Smooth muscle cell (in vitro differentiated cells): Measurements from ENCODE around the gene PGM1. TPM values are rescaled to one million over a fixed set of nuclear protein-coding genes. Genes with fewer than 3 reads are reported as not detected.
"Not testable (repeated sequence)": the region's sequence is repeated elsewhere in the genome, so short reads cannot be mapped to it uniquely, and the experiment has no call there.

Experiments
- DNase-seq: peaks from one replicate; lab custom pipeline; 2025; ENCODE audit not compliant: unreplicated experiment; lab: John Stamatoyannopoulos, UW
- H2AFZ ChIP-seq: fragments of 200-600 bp; sonication (generic); 2 replicates; pipeline ENCODE4 v1.6.0; 2016; ENCODE audit warnings: antibody characterized with exemption, low read depth, mild to moderate bottlenecking
- H3F3A ChIP-seq: fragments of 200-600 bp; sonication (generic); 2 replicates; pipeline ENCODE4 v1.6.0; 2017; ENCODE audit warnings: antibody characterized with exemption, low read depth
- H3K27ac ChIP-seq: fragments of 200-600 bp; sonication (generic); 2 replicates; pipeline ENCODE4 v1.5.1; 2016; ENCODE audit warnings: low read depth, mild to moderate bottlenecking
- H3K27me3 ChIP-seq: fragments of 200-600 bp; sonication (generic); 2 replicates; pipeline ENCODE4 v1.6.1; 2016; ENCODE audit warnings: low read depth, mild to moderate bottlenecking
- H3K36me3 ChIP-seq: fragments of 200-600 bp; sonication (generic); 2 replicates; pipeline ENCODE4 v1.5.1; 2016; ENCODE audit warnings: low read depth
- H3K4me1 ChIP-seq: fragments of 200-600 bp; sonication (generic); 2 replicates; pipeline ENCODE4 v1.5.1; 2016; ENCODE audit warnings: low read depth
- H3K4me2 ChIP-seq: fragments of 200-600 bp; sonication (generic); 2 replicates; pipeline ENCODE4 v1.6.0; 2016; ENCODE audit warnings: mild to moderate bottlenecking
- H3K4me3 ChIP-seq: fragments of 200-600 bp; sonication (generic); 2 replicates; pipeline ENCODE4 v1.5.1; 2016; ENCODE audit warnings: mild to moderate bottlenecking
- H3K79me2 ChIP-seq: fragments of 200-600 bp; sonication (generic); 2 replicates; pipeline ENCODE4 v1.6.0; 2016; ENCODE audit warnings: low read depth, mild to moderate bottlenecking
- H3K9ac ChIP-seq: fragments of 200-600 bp; sonication (generic); 2 replicates; pipeline ENCODE4 v1.6.0; 2016; ENCODE audit warnings: low read depth
- H3K9me3 ChIP-seq: fragments of 200-600 bp; sonication (generic); replicated peaks from 2 replicates; pipeline ENCODE4 v1.5.1; 2016; ENCODE audit warnings: low read depth
- H4K20me1 ChIP-seq: fragments of 200-600 bp; sonication (generic); 2 replicates; pipeline ENCODE4 v1.6.0; 2016; ENCODE audit warnings: low read depth
- CTCF ChIP-seq: fragments of 200-600 bp; sonication (generic); IDR thresholded peaks from 2 replicates; pipeline ENCODE4 v1.5.1; 2017; ENCODE audit warnings: borderline replicate concordance, mild to moderate bottlenecking, antibody characterized with exemption; ENCODE audit not compliant: insufficient read depth, poor library complexity, severe bottlenecking
- WGBS: methylation state at CpG from one replicate; pipeline ENCODE4 v1.1.7; 2016; ENCODE audit warnings: low lambda C conversion rate; 5-methylcytosine and 5-hydroxymethylcytosine counted together
- polyA plus RNA-seq: library from polyadenylated mRNA; unstranded; fragments of >200 nt; fragmentation: Nextera tagmentation; extraction: Ambion mirVana; gene quantifications from 2 replicates; pipeline ENCODE4 v1.2.1, GENCODE V29; 2016
- total RNA-seq: library from RNA; depleted of rRNA; stranded (reverse); fragments of >200 nt; gene quantifications from 2 replicates; pipeline ENCODE4 v1.2.3, GENCODE V29; 2014

Gene PGM1
- total and polyA plus RNA-seq, 2 experiments from 2014 or later, result 72.7 to 87.6 TPM

DNA sequence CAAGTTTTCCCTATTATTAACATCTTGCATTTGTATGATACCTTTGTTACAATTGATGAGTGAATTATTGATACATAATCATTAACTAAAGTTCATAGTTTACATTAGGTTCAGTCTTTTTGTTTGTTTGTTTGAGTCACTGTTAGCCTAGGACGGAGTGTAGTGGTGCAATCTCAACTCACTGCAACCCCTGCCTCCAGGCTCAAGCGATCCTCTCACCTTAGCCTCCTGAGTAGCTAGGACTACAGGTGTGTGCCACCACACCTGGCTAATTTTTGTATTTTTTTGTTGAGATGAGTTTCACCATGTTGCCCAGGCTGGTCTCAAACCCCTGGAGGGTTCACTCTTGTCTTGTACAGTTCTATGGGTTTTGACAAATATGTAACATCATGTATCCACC lies 33.9 kb upstream of the PGM1 start:
- no peaks in the 10 kb centered on the region for H4K20me1 ChIP-seq
- no peaks in the 10 kb centered on the region for H3K9me3 ChIP-seq
- no peaks in the 10 kb centered on the region for H3F3A ChIP-seq
- H2AFZ ChIP-seq, result no peak overlapping the region
- TF ChIP-seq CTCF, result no peak
- H3K4me3 ChIP-seq, result no peak overlapping the region
- no peak overlapping the region for H3K27ac ChIP-seq
- H3K79me2 ChIP-seq, result no peaks in the 10 kb centered on the region
- no peak for DNase-seq
- 100% methylated on average over 2 of the region's 2 CpGs for WGBS
- no peak overlapping the region for H3K9ac ChIP-seq
- no peaks in the 10 kb centered on the region for H3K4me1 ChIP-seq
- H3K27me3 ChIP-seq, result no peaks in the 10 kb centered on the region
- H3K4me2 ChIP-seq, result no peak overlapping the region
- H3K36me3 ChIP-seq, result no peaks in the 10 kb centered on the region

DNA sequence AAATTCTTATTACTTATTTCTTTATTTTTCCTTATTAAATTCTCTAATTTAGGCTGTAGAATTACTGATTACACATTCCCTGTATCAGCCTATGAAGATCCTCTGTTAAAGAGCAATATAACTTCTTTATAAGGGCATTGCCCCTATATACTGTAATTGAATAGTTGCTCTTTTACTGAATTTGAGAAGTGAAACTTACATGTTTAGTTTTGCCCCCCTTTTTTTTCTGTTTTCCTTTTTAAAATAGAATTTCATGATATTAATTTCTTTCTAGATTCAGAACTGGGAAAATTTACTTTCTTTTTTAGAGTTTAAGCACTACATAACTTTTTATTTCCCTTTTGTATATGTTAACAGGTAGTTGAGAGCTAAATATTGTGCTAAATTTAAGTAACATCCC lies 29.5 kb upstream of the PGM1 start:
- no peak for TF ChIP-seq CTCF
- no peak overlapping the region for H3K9ac ChIP-seq
- no peak for DNase-seq
- no peaks in the 10 kb centered on the region for H3K79me2 ChIP-seq
- H3K4me1 ChIP-seq, result no peaks in the 10 kb centered on the region
- no peaks in the 10 kb centered on the region for H3K9me3 ChIP-seq
- no peaks in the 10 kb centered on the region for H3K36me3 ChIP-seq
- no peak overlapping the region for H3K4me2 ChIP-seq
- H3K27ac ChIP-seq, result no peak overlapping the region
- H3F3A ChIP-seq, result no peaks in the 10 kb centered on the region
- H3K27me3 ChIP-seq, result no peaks in the 10 kb centered on the region
- H2AFZ ChIP-seq, result no peak overlapping the region
- H4K20me1 ChIP-seq, result no peaks in the 10 kb centered on the region
- no peak overlapping the region for H3K4me3 ChIP-seq

DNA sequence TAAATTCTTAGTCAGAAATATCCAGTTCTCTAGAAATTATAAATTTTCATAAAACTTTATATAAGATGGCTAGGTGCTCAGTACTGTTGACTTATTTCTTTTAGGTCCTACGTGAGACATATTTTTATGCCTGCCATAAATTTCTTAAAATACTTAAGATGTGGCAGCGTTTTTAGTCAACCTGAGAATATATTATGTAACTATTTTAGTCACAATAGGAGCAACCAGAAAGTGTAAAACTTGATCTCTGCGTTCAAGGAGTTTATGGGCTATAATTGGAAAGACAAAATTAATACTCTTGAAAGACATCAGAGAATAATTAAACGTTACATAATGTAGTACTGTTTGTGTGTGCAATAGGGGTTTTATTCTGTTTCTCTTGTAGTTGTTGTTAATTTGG lies 24.1 kb upstream of the PGM1 start:
- no peaks in the 10 kb centered on the region for H3K36me3 ChIP-seq
- H3K27ac ChIP-seq, result no peak overlapping the region
- H4K20me1 ChIP-seq, result no peaks in the 10 kb centered on the region
- no peak overlapping the region for H3K4me2 ChIP-seq
- no peak for DNase-seq
- no peaks in the 10 kb centered on the region for H3K4me1 ChIP-seq
- H3K79me2 ChIP-seq, result no peaks in the 10 kb centered on the region
- no peak for TF ChIP-seq CTCF
- no peak overlapping the region for H3K4me3 ChIP-seq
- H3K27me3 ChIP-seq, result no peaks in the 10 kb centered on the region
- H3K9me3 ChIP-seq, result no peaks in the 10 kb centered on the region
- H2AFZ ChIP-seq, result no peak overlapping the region
- H3K9ac ChIP-seq, result no peak overlapping the region
- WGBS, result 88% methylated on average over 4 of the region's 4 CpGs
- H3F3A ChIP-seq, result no peaks in the 10 kb centered on the region

GRCh38 chr1:63569640-63570316 lies 23.4 kb upstream of the PGM1 start:
- Histone ChIP-seq H3K9ac (no peak overlapping the region), H3F3A (no peaks in the 10 kb centered on the region), H3K4me1 (peaks cover 5% of the 10 kb centered on the region), H3K9me3 (no peaks in the 10 kb centered on the region), H3K36me3 (no peaks in the 10 kb centered on the region), H3K27ac (no peak overlapping the region), H3K27me3 (no peaks in the 10 kb centered on the region), H3K79me2 (no peaks in the 10 kb centered on the region), H4K20me1 (no peaks in the 10 kb centered on the region), H2AFZ (no peak overlapping the region), H3K4me3 (no peak overlapping the region), H3K4me2 (no peak overlapping the region)
- DNase-seq, result no peak
- WGBS, result 77% methylated on average over 3 of the region's 3 CpGs
- TF ChIP-seq CTCF, result no peak

DNA sequence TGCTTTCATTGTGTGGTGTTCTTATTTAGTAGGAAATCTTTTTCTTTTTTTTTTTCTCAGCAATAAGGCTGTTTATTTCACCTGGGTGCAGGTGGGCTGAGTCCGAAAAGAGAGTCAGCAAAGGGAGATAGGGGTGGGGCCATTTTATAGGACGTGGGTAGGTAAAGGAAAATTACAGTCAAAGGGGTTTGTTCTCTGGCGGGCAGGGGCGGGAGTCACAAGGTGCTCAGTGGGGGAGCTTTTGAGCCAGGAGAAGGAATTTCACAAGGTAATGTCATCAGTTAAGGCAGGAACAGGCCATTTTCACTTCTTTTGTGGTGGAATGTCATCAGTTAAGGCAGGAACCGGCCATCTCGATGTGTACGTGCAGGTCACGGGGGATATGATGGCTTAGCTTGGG lies 20.5 kb upstream of the PGM1 start:
- H2AFZ ChIP-seq, H3K9ac ChIP-seq, H3K36me3 ChIP-seq, H3K27ac ChIP-seq, H3K79me2 ChIP-seq, H3F3A ChIP-seq, H3K4me1 ChIP-seq, H3K4me3 ChIP-seq, H4K20me1 ChIP-seq, DNase-seq, H3K9me3 ChIP-seq, H3K4me2 ChIP-seq, H3K27me3 ChIP-seq: not testable (repeated sequence)
- 69% methylated on average over 8 of the region's 8 CpGs for WGBS

- not testable (repeated sequence) for DNase-seq, H3K4me2 ChIP-seq, H3K4me3 ChIP-seq, H3K4me1 ChIP-seq, H3K36me3 ChIP-seq, H3K79me2 ChIP-seq, H3K9me3 ChIP-seq, H2AFZ ChIP-seq, H3K27me3 ChIP-seq, H4K20me1 ChIP-seq, H3K27ac ChIP-seq, H3F3A ChIP-seq, H3K9ac ChIP-seq
- 51% methylated on average over 2 of the region's 2 CpGs for WGBS
These were observed 18.9 kb upstream of the PGM1 start for GRCh38 chr1:63574203-63574796.
